Measurements from ENCODE around the gene PDE4D. TPM values are rescaled to one million over a fixed set of nuclear protein-coding genes. Genes with fewer than 3 reads are reported as not detected.
"Not testable (repeated sequence)": the region's sequence is repeated elsewhere in the genome, so short reads cannot be mapped to it uniquely, and the experiment has no call there.

The PDE4D gene
- polyA plus RNA-seq, 1 donor (not counting 4 experiments of a cell fraction or from before 2014, with no cell fraction given): 3.6 TPM

DNA sequence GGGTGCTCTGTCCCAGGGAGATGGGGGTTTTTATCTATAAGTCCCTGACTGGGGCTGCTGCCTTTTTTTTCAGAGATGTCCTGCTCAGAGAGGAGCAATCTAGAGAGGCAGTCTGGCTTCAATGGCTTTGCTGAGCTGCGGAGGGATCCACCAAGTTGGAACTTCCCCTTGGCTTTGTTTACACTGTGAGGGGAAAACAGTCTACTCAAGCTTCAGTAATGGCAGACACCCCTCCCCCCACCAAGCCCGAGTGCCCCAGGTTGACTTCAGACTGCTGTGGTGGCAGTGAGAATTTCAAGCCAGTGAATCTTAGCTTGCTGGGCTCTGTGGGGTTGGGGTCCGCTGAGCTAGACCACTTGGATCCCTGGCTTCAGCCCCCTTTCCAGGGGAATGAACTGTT is 934.8 kb downstream of the PDE4D start:
- H3K4me1 ChIP-seq (ENCODE audit: control insufficient read depth, extremely low read depth, insufficient read depth, low read length): no peaks in the 10 kb centered on the region
- no peak for DNase-seq (ENCODE audit: low read depth, low spot score)
- H3K9me3 ChIP-seq (ENCODE audit: control insufficient read depth, low read depth, low read length): no peaks in the 10 kb centered on the region
- H3K4me3 ChIP-seq (ENCODE audit: control insufficient read depth in 2 of 3, extremely low read depth in 1 of 3, insufficient read depth in 2 of 3, low read depth in 1 of 3, low read length in 3 of 3): no peak overlapping the region
- H3K79me2 ChIP-seq (ENCODE audit: control insufficient read depth, insufficient read depth, low read length): no peaks in the 10 kb centered on the region
- no peak for FAIRE-seq
- dilution Hi-C loops (cut with MboI; ENCODE audit: extremely low pct_ligation_motif_present, low sequenced_read_pairs): no loop called here
- H3K27ac ChIP-seq (ENCODE audit: control insufficient read depth, insufficient read depth, low read length): no peak overlapping the region
- H3K27me3 ChIP-seq (ENCODE audit: control insufficient read depth, extremely low read depth, insufficient read depth, low read length): no peaks in the 10 kb centered on the region
- no peak overlapping the region for H3K4me2 ChIP-seq (ENCODE audit: control insufficient read depth, extremely low read depth, insufficient read depth, low read depth, low read length)
- H2AFZ ChIP-seq (ENCODE audit: control insufficient read depth, low read length): no peak overlapping the region
- no peaks in the 10 kb centered on the region for H4K20me1 ChIP-seq (ENCODE audit: control insufficient read depth, extremely low read depth, insufficient read depth, low read length)
- TF ChIP-seq, protein P1, sequence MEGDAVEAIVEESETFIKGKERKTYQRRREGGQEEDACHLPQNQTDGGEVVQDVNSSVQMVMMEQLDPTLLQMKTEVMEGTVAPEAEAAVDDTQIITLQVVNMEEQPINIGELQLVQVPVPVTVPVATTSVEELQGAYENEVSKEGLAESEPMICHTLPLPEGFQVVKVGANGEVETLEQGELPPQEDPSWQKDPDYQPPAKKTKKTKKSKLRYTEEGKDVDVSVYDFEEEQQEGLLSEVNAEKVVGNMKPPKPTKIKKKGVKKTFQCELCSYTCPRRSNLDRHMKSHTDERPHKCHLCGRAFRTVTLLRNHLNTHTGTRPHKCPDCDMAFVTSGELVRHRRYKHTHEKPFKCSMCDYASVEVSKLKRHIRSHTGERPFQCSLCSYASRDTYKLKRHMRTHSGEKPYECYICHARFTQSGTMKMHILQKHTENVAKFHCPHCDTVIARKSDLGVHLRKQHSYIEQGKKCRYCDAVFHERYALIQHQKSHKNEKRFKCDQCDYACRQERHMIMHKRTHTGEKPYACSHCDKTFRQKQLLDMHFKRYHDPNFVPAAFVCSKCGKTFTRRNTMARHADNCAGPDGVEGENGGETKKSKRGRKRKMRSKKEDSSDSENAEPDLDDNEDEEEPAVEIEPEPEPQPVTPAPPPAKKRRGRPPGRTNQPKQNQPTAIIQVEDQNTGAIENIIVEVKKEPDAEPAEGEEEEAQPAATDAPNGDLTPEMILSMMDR (optimal IDR thresholded peaks at IDR 0.05 in 1 of 3, IDR thresholded peaks at IDR 0.05 in 1 of 3, conservative IDR thresholded peaks at IDR 0.05 in 1 of 3; ENCODE audit: extremely low read depth in 1 of 3, insufficient read depth in 2 of 3, low read length in 3 of 3): no peak
- TF ChIP-seq EZH2 (IDR thresholded peaks at IDR 0.05; ENCODE audit: low read length): no peak
- H3K9me1 ChIP-seq (ENCODE audit: control insufficient read depth, extremely low read depth, insufficient read depth, low read length): no peaks in the 10 kb centered on the region
- no peaks in the 10 kb centered on the region for H3K36me3 ChIP-seq (ENCODE audit: control insufficient read depth in 2 of 2, extremely low read depth in 1 of 2, insufficient read depth in 2 of 2, low read length in 2 of 2)
- no peak overlapping the region for H3K9ac ChIP-seq (ENCODE audit: control insufficient read depth, extremely low read depth, insufficient read depth, low read length)

DNA sequence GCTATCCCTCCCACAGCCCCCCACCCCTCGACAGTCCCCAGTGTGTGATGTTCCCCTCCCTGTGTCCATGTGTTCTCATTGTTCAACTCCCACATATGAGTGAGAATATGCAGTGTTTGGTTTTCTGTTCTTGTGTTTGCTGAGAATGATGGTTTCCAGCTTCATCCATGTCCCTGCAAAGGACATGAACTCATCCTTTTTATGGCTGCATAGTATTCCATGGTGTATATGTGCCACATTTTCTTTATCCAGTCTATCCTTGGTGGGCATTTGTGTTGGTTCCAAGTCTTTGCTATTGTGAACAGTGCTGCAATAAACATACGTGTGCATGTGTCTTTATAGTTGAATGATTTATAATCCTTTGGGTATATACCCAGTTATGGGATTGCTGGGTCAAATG is 940.3 kb downstream of the PDE4D start:
- dilution Hi-C loops (cut with MboI; ENCODE audit: extremely low pct_ligation_motif_present, low sequenced_read_pairs): not testable (repeated sequence)

DNA sequence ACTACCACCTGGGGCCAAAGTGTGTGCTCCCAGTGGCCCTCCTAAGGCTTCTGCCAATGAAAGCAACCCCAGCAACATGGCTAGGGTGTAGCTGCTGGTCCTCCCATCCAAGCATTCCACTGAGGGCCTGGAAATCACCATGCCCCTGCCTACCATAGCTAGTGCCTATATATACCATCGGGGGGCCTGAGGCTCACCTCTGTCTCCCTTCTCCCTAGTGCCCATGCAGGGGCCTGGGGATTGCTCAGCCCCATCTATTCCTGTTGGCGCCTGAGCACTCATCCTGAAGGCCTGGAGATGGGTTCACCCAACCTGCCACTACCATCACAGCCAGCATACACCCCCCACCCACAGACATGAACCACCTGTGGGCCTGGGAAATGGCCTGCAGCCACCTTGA is 943.3 kb downstream of the PDE4D start:
- Histone ChIP-seq H3K79me2 (ENCODE audit: control insufficient read depth, insufficient read depth, low read length) (no peaks in the 10 kb centered on the region), H2AFZ (ENCODE audit: control insufficient read depth, low read length) (no peak overlapping the region), H3K27ac (ENCODE audit: control insufficient read depth, insufficient read depth, low read length) (no peak overlapping the region), H3K4me3 (ENCODE audit: control insufficient read depth in 2 of 3, extremely low read depth in 1 of 3, insufficient read depth in 2 of 3, low read depth in 1 of 3, low read length in 3 of 3) (no peak overlapping the region), H3K9me3 (ENCODE audit: control insufficient read depth, low read depth, low read length) (no peaks in the 10 kb centered on the region), H3K36me3 (ENCODE audit: control insufficient read depth in 2 of 2, extremely low read depth in 1 of 2, insufficient read depth in 2 of 2, low read length in 2 of 2) (no peaks in the 10 kb centered on the region), H3K9ac (ENCODE audit: control insufficient read depth, extremely low read depth, insufficient read depth, low read length) (no peak overlapping the region), H3K4me1 (ENCODE audit: control insufficient read depth, extremely low read depth, insufficient read depth, low read length) (no peaks in the 10 kb centered on the region), H3K9me1 (ENCODE audit: control insufficient read depth, extremely low read depth, insufficient read depth, low read length) (no peaks in the 10 kb centered on the region), H3K4me2 (ENCODE audit: control insufficient read depth, extremely low read depth, insufficient read depth, low read depth, low read length) (no peak overlapping the region), H4K20me1 (ENCODE audit: control insufficient read depth, extremely low read depth, insufficient read depth, low read length) (no peaks in the 10 kb centered on the region), H3K27me3 (ENCODE audit: control insufficient read depth, extremely low read depth, insufficient read depth, low read length) (no peaks in the 10 kb centered on the region)
- TF ChIP-seq, protein P1 (optimal IDR thresholded peaks at IDR 0.05 in 1 of 3, IDR thresholded peaks at IDR 0.05 in 1 of 3, conservative IDR thresholded peaks at IDR 0.05 in 1 of 3; ENCODE audit: extremely low read depth in 1 of 3, insufficient read depth in 2 of 3, low read length in 3 of 3): no peak
- TF ChIP-seq EZH2 (IDR thresholded peaks at IDR 0.05; ENCODE audit: low read length): no peak
- FAIRE-seq (no peak), DNase-seq (ENCODE audit: low read depth, low spot score) (no peak)
- dilution Hi-C loops (cut with MboI; ENCODE audit: extremely low pct_ligation_motif_present, low sequenced_read_pairs): no loop called here

More for the DNA sequence above, 940.3 kb downstream of the PDE4D start:
- not testable (repeated sequence) for H3K9me1 ChIP-seq (ENCODE audit: control insufficient read depth, extremely low read depth, insufficient read depth, low read length); H3K9me3 ChIP-seq (ENCODE audit: control insufficient read depth, low read depth, low read length); H3K79me2 ChIP-seq (ENCODE audit: control insufficient read depth, insufficient read depth, low read length); H2AFZ ChIP-seq (ENCODE audit: control insufficient read depth, low read length); H3K9ac ChIP-seq (ENCODE audit: control insufficient read depth, extremely low read depth, insufficient read depth, low read length); DNase-seq (ENCODE audit: low read depth, low spot score); H3K4me1 ChIP-seq (ENCODE audit: control insufficient read depth, extremely low read depth, insufficient read depth, low read length); H3K27me3 ChIP-seq (ENCODE audit: control insufficient read depth, extremely low read depth, insufficient read depth, low read length); H3K36me3 ChIP-seq (ENCODE audit: control insufficient read depth in 2 of 2, extremely low read depth in 1 of 2, insufficient read depth in 2 of 2, low read length in 2 of 2); H4K20me1 ChIP-seq (ENCODE audit: control insufficient read depth, extremely low read depth, insufficient read depth, low read length); FAIRE-seq; H3K4me2 ChIP-seq (ENCODE audit: control insufficient read depth, extremely low read depth, insufficient read depth, low read depth, low read length); H3K27ac ChIP-seq (ENCODE audit: control insufficient read depth, insufficient read depth, low read length); H3K4me3 ChIP-seq (ENCODE audit: control insufficient read depth in 2 of 3, extremely low read depth in 1 of 3, insufficient read depth in 2 of 3, low read depth in 1 of 3, low read length in 3 of 3)
